BLaER1 treated with 17β-estradiol and CSF1 and Interleukin-3, amounts not matched to agents 10 nM and 100 nM (cell line): Measurements from ENCODE around the gene ZNF618.

Experiments
- H3K27ac ChIP-seq, 11 experiments: shearing (Covaris generic); formaldehyde crosslinking; 2 replicates each; pipeline ENCODE4 v1.8.1; 2022
- H3K27me3 ChIP-seq, 11 experiments: shearing (Covaris generic); formaldehyde crosslinking; 2 replicates each; pipeline ENCODE4 v1.8.1; 2022
- H3K36me3 ChIP-seq, 11 experiments: shearing (Covaris generic); formaldehyde crosslinking; 2 replicates each; pipeline ENCODE4 v1.8.1; 2022
- H3K4me1 ChIP-seq, 10 experiments: shearing (Covaris generic); formaldehyde crosslinking; 2 replicates each; pipeline ENCODE4 v1.8.1; 2022
- H3K4me2 ChIP-seq, 11 experiments: shearing (Covaris generic); formaldehyde crosslinking; 2 replicates each; pipeline ENCODE4 v1.8.1; 2022
- H3K4me3 ChIP-seq, 10 experiments: shearing (Covaris generic); formaldehyde crosslinking; 2 replicates each; pipeline ENCODE4 v1.8.1; 2022
- H3K9ac ChIP-seq, 11 experiments: shearing (Covaris generic); formaldehyde crosslinking; 2 replicates each; pipeline ENCODE4 v1.8.1; 2022
- H3K9me3 ChIP-seq, 11 experiments: shearing (Covaris generic); formaldehyde crosslinking; replicated peaks in 1 of 11; 2 replicates each; pipeline ENCODE4 v1.8.1; 2022
- H4K20me1 ChIP-seq, 11 experiments: shearing (Covaris generic); formaldehyde crosslinking; 2 replicates each; pipeline ENCODE4 v1.8.1; 2022
- Cebpa-rat ChIP-seq, 11 experiments: shearing (Covaris generic); IDR thresholded peaks; 2 replicates each; pipeline ENCODE4 v1.8.1; 2022

Gene ZNF618

DNA sequence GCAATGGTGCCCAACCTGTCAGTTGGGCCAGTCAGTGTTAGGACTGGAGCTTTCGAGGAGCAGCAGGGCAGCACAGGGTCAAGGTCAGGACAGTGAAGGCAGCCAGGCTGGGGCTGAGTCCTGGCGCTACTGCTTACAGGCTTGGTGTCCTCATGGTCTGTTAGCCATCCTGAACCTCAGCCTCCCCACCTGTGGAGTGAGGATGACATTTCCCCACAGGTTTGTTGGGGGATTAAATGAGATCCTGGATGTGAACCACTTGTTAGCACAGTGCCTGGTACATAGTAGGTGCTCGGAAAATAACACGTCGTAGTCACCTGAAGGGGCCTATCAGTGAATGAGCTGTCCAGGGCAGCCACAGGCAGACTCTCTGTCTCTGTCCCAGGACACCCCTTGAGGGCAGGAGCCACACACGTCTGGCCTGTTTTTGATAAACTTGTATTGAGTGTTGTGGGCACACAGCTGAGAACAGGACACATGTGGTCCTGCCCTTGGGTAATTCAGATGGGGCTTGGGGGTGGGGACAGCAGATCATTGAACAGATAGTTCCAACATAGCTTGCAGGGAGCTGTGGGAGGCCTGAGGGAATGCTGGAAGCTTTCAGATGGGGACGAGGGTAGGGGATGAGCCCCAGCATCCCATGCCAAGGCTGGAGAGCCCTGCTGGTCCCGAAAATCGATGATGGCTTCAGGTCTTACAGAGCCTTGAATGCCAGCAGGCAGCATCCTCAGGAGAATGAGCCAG is 132.7 kb downstream of the ZNF618 start:
- H3K4me1 ChIP-seq = peaks cover 22 to 57% (median 46%) of the 10 kb centered on the region in 10 experiments
- TF ChIP-seq Cebpa-rat (IDR thresholded peaks at IDR 0.05) = no peak
- H3K27me3 ChIP-seq = peaks cover 0 to 18% (median 0%) of the 10 kb centered on the region in 11 experiments; a peak in 4 of 22 replicates
- no peak overlapping the region for H3K4me3 ChIP-seq
- peak overlapping the region in 1 of 11 experiments; percentile 12; a peak in 2 of 22 replicates for H3K27ac ChIP-seq
- peaks cover 0 to 19% (median 6%) of the 10 kb centered on the region in 11 experiments; a peak in 10 of 22 replicates for H3K9me3 ChIP-seq
- H3K9ac ChIP-seq = no peak overlapping the region
- H3K36me3 ChIP-seq = peaks cover 12 to 90% (median 80%) of the 10 kb centered on the region in 11 experiments; a peak in 20 of 22 replicates
- peaks cover 0 to 33% (median under 1%) of the 10 kb centered on the region in 11 experiments; a peak in 11 of 22 replicates for H4K20me1 ChIP-seq
- H3K4me2 ChIP-seq = peak overlapping the region in 6 of 11 experiments; percentile 3 to 34 (median 16); a peak in 7 of 22 replicates

DNA sequence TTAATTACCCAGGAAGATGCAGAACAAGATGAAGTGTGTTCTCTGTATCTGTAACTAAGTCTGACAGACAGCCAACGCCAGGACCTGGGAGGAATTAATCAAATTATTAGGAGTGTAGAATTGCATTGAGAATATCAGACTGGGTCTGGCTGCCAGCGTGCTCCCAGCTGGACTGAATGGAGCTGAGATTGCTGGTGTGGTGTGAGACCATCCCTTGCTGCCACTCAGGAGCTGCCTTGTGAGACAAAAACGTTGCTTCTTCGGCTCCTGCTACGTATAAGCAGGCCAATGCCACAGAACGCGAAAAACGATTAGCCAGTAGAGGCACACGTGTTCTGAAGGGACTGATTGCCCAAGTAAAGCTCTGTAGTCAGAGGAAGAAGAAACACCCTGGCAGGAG is 135.2 kb downstream of the ZNF618 start:
- H4K20me1 ChIP-seq = peaks cover 0 to 9% (median 0%) of the 10 kb centered on the region in 11 experiments; a peak in 1 of 22 replicates
- no peak for TF ChIP-seq Cebpa-rat (IDR thresholded peaks at IDR 0.05)
- no peak overlapping the region for H3K4me3 ChIP-seq
- H3K36me3 ChIP-seq = peaks cover 15 to 99% (median 82%) of the 10 kb centered on the region in 11 experiments; a peak in 21 of 22 replicates
- peaks cover 0 to 17% (median 6%) of the 10 kb centered on the region in 11 experiments; a peak in 10 of 22 replicates for H3K9me3 ChIP-seq
- H3K4me2 ChIP-seq = no peak overlapping the region
- H3K9ac ChIP-seq = no peak overlapping the region
- peaks cover 0 to 9% (median 0%) of the 10 kb centered on the region in 11 experiments; a peak in 1 of 22 replicates for H3K27me3 ChIP-seq
- H3K27ac ChIP-seq = no peak overlapping the region
- peaks cover 0 to 33% (median 22%) of the 10 kb centered on the region in 10 experiments; a peak in 13 of 20 replicates for H3K4me1 ChIP-seq

DNA sequence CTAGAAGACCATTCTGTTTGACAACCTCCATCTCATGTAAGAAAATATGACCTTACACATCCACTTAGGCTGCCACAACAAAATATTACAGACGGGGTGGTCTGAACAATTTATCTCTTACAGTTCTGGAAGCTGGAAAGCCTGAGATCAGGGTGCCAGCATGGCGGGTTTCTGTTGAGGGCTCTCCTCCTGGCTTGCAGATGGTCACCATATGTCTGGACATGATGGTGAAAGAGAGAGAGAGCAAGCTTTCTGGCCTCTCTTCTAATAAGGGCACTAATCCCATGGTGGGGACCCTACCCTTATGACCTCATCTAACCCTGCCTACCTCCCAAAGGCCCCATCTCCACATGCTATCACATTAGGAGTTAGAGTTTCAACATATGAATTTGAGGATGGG is 136.0 kb downstream of the ZNF618 start:
- Histone ChIP-seq H4K20me1 (peaks cover 0 to 9% (median 0%) of the 10 kb centered on the region in 11 experiments; a peak in 1 of 22 replicates), H3K9me3 (peaks cover 0 to 10% (median 5%) of the 10 kb centered on the region in 11 experiments; a peak in 7 of 22 replicates), H3K9ac (no peak overlapping the region), H3K36me3 (peaks cover 22 to 99% (median 82%) of the 10 kb centered on the region in 11 experiments; a peak in 21 of 22 replicates), H3K27me3 (0 out of 22 replicates have a peak, but pooled peaks cover 0 to 3% (median 0%) of the 10 kb centered on the region in 11 experiments), H3K4me3 (no peak overlapping the region), H3K4me2 (no peak overlapping the region), H3K27ac (no peak overlapping the region), H3K4me1 (peaks cover 0 to 26% (median 15%) of the 10 kb centered on the region in 10 experiments; a peak in 13 of 20 replicates)
- TF ChIP-seq Cebpa-rat (IDR thresholded peaks at IDR 0.05) = no peak

DNA sequence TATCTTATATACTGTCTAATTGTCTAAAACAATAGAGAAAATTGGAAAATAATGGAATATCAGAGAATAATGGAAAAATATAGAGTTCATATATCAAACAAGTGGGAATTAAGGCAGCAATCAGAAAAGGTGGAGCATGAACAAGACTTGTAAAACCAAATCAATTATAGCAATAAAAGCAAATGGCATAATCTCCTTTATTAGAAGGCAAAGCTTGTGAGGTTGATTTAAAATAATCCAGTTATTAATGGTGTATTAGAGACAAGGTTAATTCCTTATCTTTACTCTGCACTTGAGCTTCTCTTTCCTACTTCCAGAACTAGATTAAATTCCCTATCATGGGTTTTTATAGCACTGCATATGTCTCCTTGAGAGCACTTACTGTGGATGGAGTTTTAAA is 137.9 kb downstream of the ZNF618 start:
- Histone ChIP-seq H3K27ac (no peak overlapping the region), H3K4me1 (peaks cover 0 to 8% (median 2%) of the 10 kb centered on the region in 10 experiments; a peak in 9 of 20 replicates), H3K4me2 (no peak overlapping the region), H3K9me3 (peaks cover 0 to 15% (median 6%) of the 10 kb centered on the region in 11 experiments; a peak in 9 of 22 replicates), H3K27me3 (no peaks in the 10 kb centered on the region), H3K36me3 (peaks cover 36 to 99% (median 82%) of the 10 kb centered on the region in 11 experiments), H3K4me3 (no peak overlapping the region), H3K9ac (no peak overlapping the region), H4K20me1 (peaks cover 0 to 4% (median 0%) of the 10 kb centered on the region in 11 experiments; a peak in 1 of 22 replicates)
- no peak for TF ChIP-seq Cebpa-rat (IDR thresholded peaks at IDR 0.05)

DNA sequence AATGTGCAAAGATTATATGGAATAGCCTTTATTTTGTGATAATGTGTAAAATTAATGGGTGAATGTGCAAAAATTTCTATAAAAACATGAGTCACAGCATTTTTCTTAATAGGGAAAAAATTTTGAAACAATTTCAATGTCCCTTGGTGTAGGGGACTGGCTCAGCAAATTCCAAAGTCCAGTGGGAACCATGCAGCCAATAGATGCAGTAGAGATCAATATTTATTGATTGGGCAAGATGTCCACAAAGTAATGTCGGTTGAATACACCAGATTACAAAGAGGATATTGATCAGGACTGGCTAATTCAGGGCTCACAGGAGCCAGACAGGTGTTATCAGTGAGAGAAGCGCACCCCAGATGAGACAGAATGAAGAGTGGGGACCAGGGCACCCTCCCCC is 139.5 kb downstream of the ZNF618 start:
- Histone ChIP-seq H3K4me1 (no peaks in the 10 kb centered on the region; a peak in 1 of 20 replicates), H3K9me3 (peaks cover 0 to 28% (median 19%) of the 10 kb centered on the region in 11 experiments; a peak in 18 of 22 replicates), H3K4me3 (no peak overlapping the region), H3K9ac (no peak overlapping the region), H4K20me1 (no peaks in the 10 kb centered on the region), H3K27me3 (no peaks in the 10 kb centered on the region), H3K36me3 (peaks cover 36 to 99% (median 84%) of the 10 kb centered on the region in 11 experiments), H3K27ac (no peak overlapping the region), H3K4me2 (no peak overlapping the region)
- TF ChIP-seq Cebpa-rat (IDR thresholded peaks at IDR 0.05) = no peak

DNA sequence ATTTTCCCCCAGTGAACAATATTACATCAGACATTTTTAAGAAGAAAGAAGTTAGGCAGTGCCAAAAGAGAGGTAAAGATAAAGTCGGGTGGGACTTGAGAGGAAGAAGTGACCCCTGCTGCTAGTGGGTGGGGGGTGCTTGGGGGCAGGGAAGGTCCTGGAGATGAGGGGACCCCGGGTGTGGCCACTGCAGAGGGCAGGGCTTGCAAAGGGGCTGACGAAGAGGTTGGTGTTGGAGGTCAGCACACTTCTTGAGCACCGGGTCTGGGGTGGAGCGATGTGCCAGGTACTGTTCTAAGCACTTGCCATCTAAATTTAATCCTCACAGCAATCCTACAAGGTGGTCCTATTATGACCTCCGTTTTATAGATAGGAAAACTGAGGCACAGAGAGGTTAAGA is 140.0 kb downstream of the ZNF618 start:
- H3K4me3 ChIP-seq = no peak overlapping the region
- H3K4me1 ChIP-seq = peaks cover 0 to under 1% (median 0%) of the 10 kb centered on the region in 10 experiments; a peak in 3 of 20 replicates
- no peak overlapping the region for H3K9ac ChIP-seq
- H3K36me3 ChIP-seq = peaks cover 34 to 99% (median 84%) of the 10 kb centered on the region in 11 experiments
- H3K27me3 ChIP-seq = no peaks in the 10 kb centered on the region
- no peak overlapping the region for H3K27ac ChIP-seq
- H4K20me1 ChIP-seq = no peaks in the 10 kb centered on the region
- H3K4me2 ChIP-seq = no peak overlapping the region
- no peak for TF ChIP-seq Cebpa-rat (IDR thresholded peaks at IDR 0.05)
- H3K9me3 ChIP-seq = peaks cover 0 to 33% (median 22%) of the 10 kb centered on the region in 11 experiments; a peak in 19 of 22 replicates

GRCh38 chr9:114016629-114017423 is 140.7 kb downstream of the ZNF618 start:
- H3K9ac ChIP-seq = no peak overlapping the region

More at GRCh38 chr9:114016629-114017423, 140.7 kb downstream of the ZNF618 start:
- no peak for TF ChIP-seq Cebpa-rat (IDR thresholded peaks at IDR 0.05)
- Histone ChIP-seq H3K4me2 (no peak overlapping the region), H3K4me3 (no peak overlapping the region), H3K4me1 (peaks cover 0 to 8% (median 0%) of the 10 kb centered on the region in 10 experiments; a peak in 5 of 20 replicates), H3K27ac (no peak overlapping the region), H3K9me3 (peaks cover 2 to 41% (median 29%) of the 10 kb centered on the region in 11 experiments; a peak in 21 of 22 replicates), H3K27me3 (no peaks in the 10 kb centered on the region), H3K36me3 (peaks cover 28 to 99% (median 84%) of the 10 kb centered on the region in 11 experiments), H4K20me1 (no peaks in the 10 kb centered on the region)
